Liver (tissue), 9 donors: ENCODE results near the gene VAV3. TPM values are rescaled to one million over a fixed set of nuclear protein-coding genes. Genes with fewer than 3 reads are reported as not detected.

ENCODE experiments used
- DNase-seq: peaks from one replicate; pipeline ENCODE4 v3.0.0-alpha.2; 2017; ENCODE audit warnings: low spot score
- H3K27ac ChIP-seq, 2 donors: one replicate each; pipeline ENCODE4 v1.7.0; 2013; ENCODE audit warnings: inconsistent platforms in 2 of 2, low read length in 2 of 2, control low read depth in 1 of 2, low read depth in 1 of 2, mild to moderate bottlenecking in 1 of 2
- H3K27me3 ChIP-seq, 4 donors: one replicate each; pipeline versions ENCODE4 v1.6.1 to v1.7.0; 2013; ENCODE audit warnings: low read length in 3 of 4, inconsistent platforms in 1 of 4, mild to moderate bottlenecking in 1 of 4, moderate library complexity in 1 of 4; ENCODE audit not compliant: control insufficient read depth in 4 of 4, insufficient read depth in 4 of 4
- H3K36me3 ChIP-seq, 4 donors: one replicate each; pipeline versions ENCODE4 v1.6.1 to v1.7.0; 2013; ENCODE audit warnings: low read length in 3 of 4, mild to moderate bottlenecking in 3 of 4, low read depth in 1 of 4, moderate library complexity in 1 of 4; ENCODE audit not compliant: control insufficient read depth in 4 of 4, insufficient read depth in 3 of 4
- H3K4me1 ChIP-seq, 4 donors: one replicate each; pipeline versions ENCODE4 v1.6.1 to v1.7.0; 2013; ENCODE audit warnings: low read length in 3 of 4, mild to moderate bottlenecking in 3 of 4, moderate library complexity in 1 of 4; ENCODE audit not compliant: control insufficient read depth in 4 of 4, insufficient read depth in 4 of 4
- H3K4me3 ChIP-seq, 3 donors: one replicate each; pipeline versions ENCODE4 v1.6.1 to v1.7.0; 2013; ENCODE audit warnings: low read length in 3 of 3, control low read depth in 1 of 3, low read depth in 1 of 3, mild to moderate bottlenecking in 1 of 3
- H3K9ac ChIP-seq, 2 donors: one replicate each; pipeline ENCODE4 v1.7.0; 2013; ENCODE audit warnings: low read length in 2 of 2, mild to moderate bottlenecking in 2 of 2, moderate library complexity in 2 of 2, control low read depth in 1 of 2, low read depth in 1 of 2
- H3K9me3 ChIP-seq, 4 donors: one replicate each; pipeline versions ENCODE4 v1.6.1 to v1.7.0; 2013; ENCODE audit warnings: low read length in 3 of 4; ENCODE audit not compliant: control insufficient read depth in 4 of 4
- ATF3 ChIP-seq: IDR thresholded peaks from 2 replicates; pipeline ENCODE4 v1.6.1; 2016; ENCODE audit warnings: antibody characterized with exemption
- CTCF ChIP-seq: fragments of 150-350 bp; IDR thresholded peaks from 2 replicates; pipeline ENCODE4 v1.5.1; 2017; ENCODE audit warnings: improper control_type of control experiment, low read depth, low read length; ENCODE audit not compliant: missing input control
- EGR1 ChIP-seq, 2 donors: IDR thresholded peaks; 2 replicates each; pipeline ENCODE4 v1.6.1; 2016 to 2018; ENCODE audit warnings: antibody characterized with exemption in 2 of 2, low read depth in 2 of 2
- FOXA1 ChIP-seq: IDR thresholded peaks from 2 replicates; pipeline ENCODE4 v1.6.1; 2016; ENCODE audit warnings: antibody characterized with exemption
- FOXA2 ChIP-seq: IDR thresholded peaks from 2 replicates; pipeline ENCODE4 v1.6.1; 2016; ENCODE audit warnings: antibody characterized with exemption
- HNF4G ChIP-seq: IDR thresholded peaks from 2 replicates; pipeline ENCODE4 v1.6.1; 2016; ENCODE audit warnings: antibody characterized with exemption
- JUND ChIP-seq, 2 donors: IDR thresholded peaks; 2 replicates each; pipeline ENCODE4 v1.6.1; 2016; ENCODE audit warnings: antibody characterized with exemption in 2 of 2
- REST ChIP-seq: IDR thresholded peaks from 2 replicates; pipeline ENCODE4 v1.6.1; 2016; ENCODE audit warnings: antibody characterized with exemption, mild to moderate bottlenecking
- ZBTB33 ChIP-seq: IDR thresholded peaks from 2 replicates; pipeline ENCODE4 v1.6.1; 2016; ENCODE audit warnings: antibody characterized with exemption
- WGBS: extraction: QIAGEN DNeasy Blood & Tissue Kit; methylation state at CpG from one replicate; pipeline ENCODE4 v1.1.7; 2013; 5-methylcytosine and 5-hydroxymethylcytosine counted together
- polyA plus RNA-seq, 2 donors: library from polyadenylated mRNA; stranded (reverse) in 1 of 2; unstranded in 1 of 2; fragments of 200-250 nt in 1 of 2; fragments of >200 nt in 1 of 2; fragmentation: Nextera tagmentation in 1 of 2; extraction: Ambion mirVana in 1 of 2; gene quantifications; one replicate each; pipeline versions ENCODE4 v1.2.1 to v1.2.3, GENCODE V29; 2013 to 2015
- total RNA-seq, 2 donors: library from RNA; depleted of rRNA; stranded (reverse); fragments of >200 nt; gene quantifications; one replicate each; pipeline ENCODE4 v1.2.3, GENCODE V29; 2014
- donor health status: healthy.
- donor health status: healthy.
- donor health status: healthy.
- donor health status: healthy.
- donor health status: healthy.

The VAV3 gene
- total and polyA plus RNA-seq, 4 donors: 0.46 to 4.8 (median 2.7) TPM

- TF ChIP-seq ATF3 (no peak), ZBTB33 (no peak), CTCF (no peak)
- Histone ChIP-seq H3K27me3 (no peaks in the 10 kb centered on the region), H3K9me3 (peaks cover 0 to 3% (median 0%) of the 10 kb centered on the region in 4 donors), H3K27ac (no peak overlapping the region), H3K36me3 (no peaks in the 10 kb centered on the region), H3K4me3 (no peak overlapping the region), H3K4me1 (no peaks in the 10 kb centered on the region), H3K9ac (no peak overlapping the region)
- DNase-seq: no peak
These were observed 409.4 kb downstream of the VAV3 start for GRCh38 chr1:107555578-107555977.

GRCh38 chr1:107552781-107553180 is 412.2 kb downstream of the VAV3 start:
- Histone ChIP-seq H3K27ac (no peak overlapping the region), H3K9me3 (peaks cover 0 to 3% (median 0%) of the 10 kb centered on the region in 4 donors), H3K27me3 (no peaks in the 10 kb centered on the region), H3K36me3 (no peaks in the 10 kb centered on the region), H3K9ac (no peak overlapping the region), H3K4me1 (no peaks in the 10 kb centered on the region), H3K4me3 (no peak overlapping the region)
- no peak for TF ChIP-seq EGR1 (IDR thresholded peaks at IDR 0.05; ENCODE audit: low read depth in 2 of 2)
- no peak for TF ChIP-seq HNF4G
- TF ChIP-seq JUND (IDR thresholded peaks at IDR 0.05): no peak
- TF ChIP-seq FOXA2: no peak
- no peak for TF ChIP-seq FOXA1
- WGBS: 66% methylated on average over 1 of the region's 1 CpG
- no peak for DNase-seq

DNA sequence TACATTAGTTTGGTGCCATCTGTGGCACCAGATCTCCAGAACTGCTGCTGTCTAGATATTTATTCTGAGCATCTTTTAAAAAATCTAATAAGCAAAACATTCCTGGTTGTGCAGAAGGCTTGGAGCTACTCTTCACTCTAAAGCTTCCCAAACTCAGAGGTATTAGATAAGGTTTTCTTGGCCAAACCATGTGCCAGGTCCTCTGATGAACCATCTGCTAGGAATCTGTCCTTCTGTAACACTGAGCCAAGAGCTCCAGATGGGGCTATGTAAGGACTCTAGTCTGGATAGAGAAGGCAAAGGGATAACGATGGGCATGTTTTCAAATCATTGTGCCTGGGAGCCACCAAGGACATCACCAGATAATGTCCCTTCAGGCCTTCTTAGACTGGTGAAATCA is 413.5 kb downstream of the VAV3 start:
- Histone ChIP-seq H3K27me3 (no peaks in the 10 kb centered on the region), H3K9me3 (peaks cover 0 to 3% (median 0%) of the 10 kb centered on the region in 4 donors), H3K9ac (no peak overlapping the region), H3K27ac (no peak overlapping the region), H3K36me3 (no peaks in the 10 kb centered on the region), H3K4me3 (no peak overlapping the region), H3K4me1 (no peaks in the 10 kb centered on the region)
- TF ChIP-seq ATF3 (no peak), JUND (IDR thresholded peaks at IDR 0.05) (no peak), REST (no peak)
- DNase-seq: no peak
- WGBS: 87% methylated on average over 1 of the region's 1 CpG
